HepG2 (cell line): ENCODE results near the gene SPRED2. TPM values are rescaled to one million over a fixed set of nuclear protein-coding genes. Genes with fewer than 3 reads are reported as not detected.

Experiments used
- CREB1 ChIP-seq, 2 experiments: fragments of 450-650 bp in 1 of 2; IDR thresholded peaks; 2 replicates each; pipeline ENCODE4 v1.6.1; 2016 to 2017; ENCODE audit warnings: control low read depth in 1 of 2, mild to moderate bottlenecking in 1 of 2, missing compliant biosample characterization in 1 of 2, missing genetic modification characterization in 1 of 2
- EZH2 ChIP-seq: conservative IDR thresholded peaks from 2 replicates; pipeline ENCODE4 v1.6.1; 2012; ENCODE audit warnings: mild to moderate bottlenecking, low read depth, low read length, moderate library complexity
- HCFC1 ChIP-seq: fragments of 150-350 bp; IDR thresholded peaks from 2 replicates; pipeline ENCODE4 v1.6.1; 2014; ENCODE audit warnings: low read depth, low read length
- MAFF ChIP-seq: IDR thresholded peaks from 2 replicates; pipeline ENCODE4 v1.6.1; 2011; ENCODE audit warnings: low read depth, low read length, improper control_type of control experiment
- MBD4 ChIP-seq: IDR thresholded peaks from 2 replicates; pipeline ENCODE4 v1.6.1; 2012; ENCODE audit warnings: low read length, inconsistent platforms, borderline replicate concordance
- NAIF1 ChIP-seq: sonication (generic); formaldehyde crosslinking; IDR thresholded peaks from 2 replicates; pipeline ENCODE4 v1.5.0; 2020; ENCODE audit warnings: mild to moderate bottlenecking, missing genetic modification reagents, borderline replicate concordance
- POLR2A ChIP-seq, 2 experiments: IDR thresholded peaks; 2 replicates each; pipeline ENCODE4 v1.6.1; 2011; ENCODE audit warnings: low read depth in 2 of 2, low read length in 2 of 2, mild to moderate bottlenecking in 1 of 2, moderate library complexity in 1 of 2; ENCODE audit not compliant: insufficient read depth in 1 of 2
- ZBTB26 ChIP-seq: IDR thresholded peaks from 2 replicates; pipeline ENCODE4 v1.6.1; 2016; ENCODE audit warnings: missing compliant biosample characterization, missing genetic modification reagents, borderline replicate concordance
- ZNF234 ChIP-seq: sonication (generic); formaldehyde crosslinking; conservative IDR thresholded peaks from 2 replicates; pipeline ENCODE4 v1.5.1; 2020; ENCODE audit warnings: mild to moderate bottlenecking, missing genetic modification reagents
- ZNF260 ChIP-seq: sonication (generic); formaldehyde crosslinking; IDR thresholded peaks from 2 replicates; pipeline ENCODE4 v1.4.0; 2020; ENCODE audit warnings: missing genetic modification reagents, low read depth, mild to moderate bottlenecking, borderline replicate concordance
- ZNF607 ChIP-seq: sonication (generic); formaldehyde crosslinking; IDR thresholded peaks from 2 replicates; pipeline ENCODE4 v1.5.1; 2020; ENCODE audit warnings: missing genetic modification reagents, mild to moderate bottlenecking, borderline replicate concordance
- ZNF792 ChIP-seq: IDR thresholded peaks from 2 replicates; pipeline ENCODE4 v1.6.1; 2016
- polyA plus RNA-seq, 8 experiments: library from polyadenylated mRNA; depleted of rRNA in 3 of 8; stranded (reverse) in 7 of 8; unstranded in 1 of 8; fragments of >200 nt; fragmentation: Illumina TruSeq in 4 of 8; extraction: Trizol in 4 of 8; gene quantifications; 2 replicates each; pipeline versions ENCODE4 v1.2.1 to v1.2.3, GENCODE V29; 2011 to 2016; ENCODE audit warnings: low read depth in 4 of 8, missing spikeins in 1 of 8, mixed read lengths in 1 of 8; ENCODE audit not compliant: insufficient read depth in 1 of 8
- total RNA-seq, 5 experiments: library from RNA; depleted of rRNA; stranded (reverse); fragments of >200 nt; fragmentation: Illumina TruSeq; extraction: Trizol; gene quantifications; 2 replicates each; pipeline ENCODE4 v1.2.3, GENCODE V29; 2016; ENCODE audit warnings: low read depth in 1 of 5
- TF ChIP-seq, protein P1 (sequence below), 2 experiments: fragments of 450-650 bp in 1 of 2; sonication (generic) in 1 of 2; formaldehyde crosslinking in 1 of 2; IDR thresholded peaks; 2 replicates each; pipeline versions ENCODE4 v1.6.1 to v1.8.0; 2016 to 2022; ENCODE audit warnings: antibody characterized with exemption in 1 of 2, mild to moderate bottlenecking in 1 of 2, missing genetic modification reagents in 1 of 2
- TF ChIP-seq, protein P2 (sequence below): sonication (generic); formaldehyde crosslinking; IDR thresholded peaks from 2 replicates; pipeline ENCODE4 v1.4.0; 2020; ENCODE audit warnings: missing genetic modification reagents, borderline replicate concordance

The SPRED2 gene
- total and polyA plus RNA-seq, 2 of the 13 experiments (the other 11 are each of a cell fraction or from before 2014, with no cell fraction given), result 13.0 to 37.0 TPM

- TF ChIP-seq, protein P1, sequence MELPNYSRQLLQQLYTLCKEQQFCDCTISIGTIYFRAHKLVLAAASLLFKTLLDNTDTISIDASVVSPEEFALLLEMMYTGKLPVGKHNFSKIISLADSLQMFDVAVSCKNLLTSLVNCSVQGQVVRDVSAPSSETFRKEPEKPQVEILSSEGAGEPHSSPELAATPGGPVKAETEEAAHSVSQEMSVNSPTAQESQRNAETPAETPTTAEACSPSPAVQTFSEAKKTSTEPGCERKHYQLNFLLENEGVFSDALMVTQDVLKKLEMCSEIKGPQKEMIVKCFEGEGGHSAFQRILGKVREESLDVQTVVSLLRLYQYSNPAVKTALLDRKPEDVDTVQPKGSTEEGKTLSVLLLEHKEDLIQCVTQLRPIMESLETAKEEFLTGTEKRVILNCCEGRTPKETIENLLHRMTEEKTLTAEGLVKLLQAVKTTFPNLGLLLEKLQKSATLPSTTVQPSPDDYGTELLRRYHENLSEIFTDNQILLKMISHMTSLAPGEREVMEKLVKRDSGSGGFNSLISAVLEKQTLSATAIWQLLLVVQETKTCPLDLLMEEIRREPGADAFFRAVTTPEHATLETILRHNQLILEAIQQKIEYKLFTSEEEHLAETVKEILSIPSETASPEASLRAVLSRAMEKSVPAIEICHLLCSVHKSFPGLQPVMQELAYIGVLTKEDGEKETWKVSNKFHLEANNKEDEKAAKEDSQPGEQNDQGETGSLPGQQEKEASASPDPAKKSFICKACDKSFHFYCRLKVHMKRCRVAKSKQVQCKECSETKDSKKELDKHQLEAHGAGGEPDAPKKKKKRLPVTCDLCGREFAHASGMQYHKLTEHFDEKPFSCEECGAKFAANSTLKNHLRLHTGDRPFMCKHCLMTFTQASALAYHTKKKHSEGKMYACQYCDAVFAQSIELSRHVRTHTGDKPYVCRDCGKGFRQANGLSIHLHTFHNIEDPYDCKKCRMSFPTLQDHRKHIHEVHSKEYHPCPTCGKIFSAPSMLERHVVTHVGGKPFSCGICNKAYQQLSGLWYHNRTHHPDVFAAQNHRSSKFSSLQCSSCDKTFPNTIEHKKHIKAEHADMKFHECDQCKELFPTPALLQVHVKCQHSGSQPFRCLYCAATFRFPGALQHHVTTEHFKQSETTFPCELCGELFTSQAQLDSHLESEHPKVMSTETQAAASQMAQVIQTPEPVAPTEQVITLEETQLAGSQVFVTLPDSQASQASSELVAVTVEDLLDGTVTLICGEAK (IDR thresholded peaks at IDR 0.05), result no peak
- TF ChIP-seq, protein P1 (CRISPR knock-in tag; IDR thresholded peaks at IDR 0.05), result peak; percentile 69; the same call in 1 of the 2 replicates
- peak; percentile 73 to 82 for TF ChIP-seq POLR2A (IDR thresholded peaks at IDR 0.05; ENCODE audit: insufficient read depth in 1 of 2, low read depth in 2 of 2, low read length in 2 of 2)
- TF ChIP-seq ZNF607 (CRISPR knock-in tag), result peak; percentile 77; the same call in 1 of the 2 replicates
- no peak; the same call in none of the 2 replicates for TF ChIP-seq ZNF234
- peak; percentile 31; the same call in 1 of the 2 replicates for TF ChIP-seq HCFC1
- TF ChIP-seq, protein P2, sequence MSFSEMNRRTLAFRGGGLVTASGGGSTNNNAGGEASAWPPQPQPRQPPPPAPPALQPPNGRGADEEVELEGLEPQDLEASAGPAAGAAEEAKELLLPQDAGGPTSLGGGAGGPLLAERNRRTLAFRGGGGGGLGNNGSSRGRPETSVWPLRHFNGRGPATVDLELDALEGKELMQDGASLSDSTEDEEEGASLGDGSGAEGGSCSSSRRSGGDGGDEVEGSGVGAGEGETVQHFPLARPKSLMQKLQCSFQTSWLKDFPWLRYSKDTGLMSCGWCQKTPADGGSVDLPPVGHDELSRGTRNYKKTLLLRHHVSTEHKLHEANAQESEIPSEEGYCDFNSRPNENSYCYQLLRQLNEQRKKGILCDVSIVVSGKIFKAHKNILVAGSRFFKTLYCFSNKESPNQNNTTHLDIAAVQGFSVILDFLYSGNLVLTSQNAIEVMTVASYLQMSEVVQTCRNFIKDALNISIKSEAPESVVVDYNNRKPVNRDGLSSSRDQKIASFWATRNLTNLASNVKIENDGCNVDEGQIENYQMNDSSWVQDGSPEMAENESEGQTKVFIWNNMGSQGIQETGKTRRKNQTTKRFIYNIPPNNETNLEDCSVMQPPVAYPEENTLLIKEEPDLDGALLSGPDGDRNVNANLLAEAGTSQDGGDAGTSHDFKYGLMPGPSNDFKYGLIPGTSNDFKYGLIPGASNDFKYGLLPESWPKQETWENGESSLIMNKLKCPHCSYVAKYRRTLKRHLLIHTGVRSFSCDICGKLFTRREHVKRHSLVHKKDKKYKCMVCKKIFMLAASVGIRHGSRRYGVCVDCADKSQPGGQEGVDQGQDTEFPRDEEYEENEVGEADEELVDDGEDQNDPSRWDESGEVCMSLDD, result peak; percentile 54; the same call in 1 of the 2 replicates
- TF ChIP-seq MBD4, result no peak
- TF ChIP-seq CREB1 (IDR thresholded peaks at IDR 0.05), result peak; percentile 80
- peak; percentile 91 for TF ChIP-seq CREB1 (CRISPR knock-in tag; IDR thresholded peaks at IDR 0.05)
- TF ChIP-seq ZBTB26 (CRISPR knock-in tag), result 0 out of 2 replicates have a peak, but pooled peaks have one; percentile 60
- TF ChIP-seq MAFF, result 0 out of 2 replicates have a peak, but pooled peaks have one; percentile 1
- no peak for TF ChIP-seq ZNF260 (CRISPR knock-in tag)
- TF ChIP-seq ZNF792, result no peak; the same call in 1 of the 2 replicates
- TF ChIP-seq EZH2, result no peak
- peak; percentile 66; the same call in 1 of the 2 replicates for TF ChIP-seq NAIF1 (CRISPR knock-in tag)
Measured at GRCh38 chr2:65432227-65433190, at the start of gene SPRED2 (continued).
